GM12874 (cell line): ENCODE results near the gene RGS6.

Experiments used
- TF ChIP-seq, protein P1 (sequence below): IDR thresholded peaks from 2 replicates; pipeline ENCODE4 v1.5.1; 2011; ENCODE audit warnings: low read depth, mild to moderate bottlenecking, control low read depth, low read length, moderate library complexity; ENCODE audit not compliant: insufficient read depth

RGS6 gene

DNA sequence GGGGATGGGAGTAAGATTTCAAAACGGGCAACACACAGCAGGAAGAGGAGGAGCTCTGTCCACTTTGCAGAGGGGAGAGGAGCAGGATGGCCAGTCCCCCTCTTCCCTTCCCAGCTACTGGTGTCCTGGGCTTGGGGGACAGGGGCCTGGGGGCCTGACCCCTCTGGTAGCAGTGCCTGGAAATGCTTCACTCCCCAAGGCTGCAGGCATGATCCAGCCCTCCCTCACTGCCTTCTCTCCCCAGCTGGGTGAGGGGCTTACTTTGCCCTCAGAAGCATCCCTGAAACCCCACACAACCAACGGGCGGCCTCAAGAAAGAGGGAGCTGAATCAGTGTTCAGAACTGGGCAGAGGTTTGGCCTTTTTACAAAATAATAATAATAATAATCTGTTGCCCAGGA is 682.1 kb downstream of the RGS6 start:
- TF ChIP-seq, protein P1, sequence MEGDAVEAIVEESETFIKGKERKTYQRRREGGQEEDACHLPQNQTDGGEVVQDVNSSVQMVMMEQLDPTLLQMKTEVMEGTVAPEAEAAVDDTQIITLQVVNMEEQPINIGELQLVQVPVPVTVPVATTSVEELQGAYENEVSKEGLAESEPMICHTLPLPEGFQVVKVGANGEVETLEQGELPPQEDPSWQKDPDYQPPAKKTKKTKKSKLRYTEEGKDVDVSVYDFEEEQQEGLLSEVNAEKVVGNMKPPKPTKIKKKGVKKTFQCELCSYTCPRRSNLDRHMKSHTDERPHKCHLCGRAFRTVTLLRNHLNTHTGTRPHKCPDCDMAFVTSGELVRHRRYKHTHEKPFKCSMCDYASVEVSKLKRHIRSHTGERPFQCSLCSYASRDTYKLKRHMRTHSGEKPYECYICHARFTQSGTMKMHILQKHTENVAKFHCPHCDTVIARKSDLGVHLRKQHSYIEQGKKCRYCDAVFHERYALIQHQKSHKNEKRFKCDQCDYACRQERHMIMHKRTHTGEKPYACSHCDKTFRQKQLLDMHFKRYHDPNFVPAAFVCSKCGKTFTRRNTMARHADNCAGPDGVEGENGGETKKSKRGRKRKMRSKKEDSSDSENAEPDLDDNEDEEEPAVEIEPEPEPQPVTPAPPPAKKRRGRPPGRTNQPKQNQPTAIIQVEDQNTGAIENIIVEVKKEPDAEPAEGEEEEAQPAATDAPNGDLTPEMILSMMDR: no peak

DNA sequence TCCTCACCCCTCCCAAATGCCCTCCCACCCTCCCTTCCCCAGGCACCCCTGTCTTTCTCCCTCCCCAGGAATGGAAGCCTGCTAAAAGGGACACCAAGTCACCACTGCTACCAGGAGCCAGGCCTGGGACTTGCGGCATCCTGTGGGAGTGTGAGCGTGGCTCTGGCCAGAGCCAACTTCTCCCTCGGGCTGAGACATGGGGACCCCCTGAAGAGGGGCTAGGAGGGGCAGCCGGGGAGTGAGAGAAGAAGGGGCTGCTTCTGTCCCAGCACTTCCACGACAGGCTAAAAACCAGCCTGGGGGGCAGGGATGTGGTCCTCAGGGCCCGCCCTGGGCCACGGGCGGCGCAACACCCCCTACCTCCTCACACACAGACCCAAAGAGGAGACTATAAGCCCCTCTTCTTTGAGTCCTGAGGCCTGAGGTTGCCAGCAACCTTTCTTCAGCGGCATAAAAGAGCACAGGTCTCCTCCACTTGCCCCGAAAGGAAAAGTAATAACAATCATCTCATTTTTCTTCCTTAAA is 682.7 kb downstream of the RGS6 start:
- TF ChIP-seq, protein P1: no peak

DNA sequence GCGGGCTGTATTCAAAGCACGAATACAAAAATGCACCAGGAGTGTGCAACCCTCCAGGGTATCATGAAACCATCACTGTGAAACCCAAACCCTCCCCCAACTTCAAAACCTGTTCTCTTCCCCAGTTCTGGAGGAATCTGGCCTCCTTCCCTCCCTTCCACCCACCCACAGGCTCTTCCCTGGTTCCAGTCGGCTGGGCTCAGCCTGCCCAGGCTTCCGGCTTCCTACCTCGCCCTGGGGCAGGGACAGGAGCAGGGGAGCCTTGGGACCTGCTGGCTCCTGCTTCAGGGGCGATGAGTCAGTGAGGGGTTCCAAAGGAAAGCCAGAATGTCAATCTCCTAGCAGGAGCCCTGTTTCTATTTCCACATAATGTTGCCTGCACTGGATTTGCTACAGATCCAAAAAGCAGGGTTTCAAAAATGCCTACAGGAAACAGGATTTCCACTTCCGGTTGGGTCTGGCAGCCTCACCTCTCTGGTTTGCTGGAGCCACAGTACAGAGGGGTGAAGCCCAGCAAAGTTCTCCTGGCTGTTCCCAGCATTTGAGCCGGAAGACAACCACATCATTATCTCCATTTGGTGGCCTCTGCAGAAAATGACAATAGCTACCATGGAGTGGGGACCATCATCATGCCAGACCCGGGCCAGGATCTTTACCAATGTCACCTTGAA is 683.4 kb downstream of the RGS6 start:
- TF ChIP-seq, protein P1: no peak
